Astrocyte (in vitro differentiated cells and primary cell): ENCODE data around the gene PDE9A.

Source experiments
- EZH2 ChIP-seq: IDR thresholded peaks from 2 replicates; pipeline ENCODE4 v1.6.1; 2012; ENCODE audit warnings: mild to moderate bottlenecking, low read length, inconsistent platforms; ENCODE audit not compliant: insufficient read depth
- TF ChIP-seq, protein P1 (sequence below): IDR thresholded peaks from 2 replicates; pipeline ENCODE4 v1.5.1; 2011; ENCODE audit warnings: low read depth, mild to moderate bottlenecking, inconsistent platforms, low read length, moderate library complexity; ENCODE audit not compliant: insufficient read depth

DNA sequence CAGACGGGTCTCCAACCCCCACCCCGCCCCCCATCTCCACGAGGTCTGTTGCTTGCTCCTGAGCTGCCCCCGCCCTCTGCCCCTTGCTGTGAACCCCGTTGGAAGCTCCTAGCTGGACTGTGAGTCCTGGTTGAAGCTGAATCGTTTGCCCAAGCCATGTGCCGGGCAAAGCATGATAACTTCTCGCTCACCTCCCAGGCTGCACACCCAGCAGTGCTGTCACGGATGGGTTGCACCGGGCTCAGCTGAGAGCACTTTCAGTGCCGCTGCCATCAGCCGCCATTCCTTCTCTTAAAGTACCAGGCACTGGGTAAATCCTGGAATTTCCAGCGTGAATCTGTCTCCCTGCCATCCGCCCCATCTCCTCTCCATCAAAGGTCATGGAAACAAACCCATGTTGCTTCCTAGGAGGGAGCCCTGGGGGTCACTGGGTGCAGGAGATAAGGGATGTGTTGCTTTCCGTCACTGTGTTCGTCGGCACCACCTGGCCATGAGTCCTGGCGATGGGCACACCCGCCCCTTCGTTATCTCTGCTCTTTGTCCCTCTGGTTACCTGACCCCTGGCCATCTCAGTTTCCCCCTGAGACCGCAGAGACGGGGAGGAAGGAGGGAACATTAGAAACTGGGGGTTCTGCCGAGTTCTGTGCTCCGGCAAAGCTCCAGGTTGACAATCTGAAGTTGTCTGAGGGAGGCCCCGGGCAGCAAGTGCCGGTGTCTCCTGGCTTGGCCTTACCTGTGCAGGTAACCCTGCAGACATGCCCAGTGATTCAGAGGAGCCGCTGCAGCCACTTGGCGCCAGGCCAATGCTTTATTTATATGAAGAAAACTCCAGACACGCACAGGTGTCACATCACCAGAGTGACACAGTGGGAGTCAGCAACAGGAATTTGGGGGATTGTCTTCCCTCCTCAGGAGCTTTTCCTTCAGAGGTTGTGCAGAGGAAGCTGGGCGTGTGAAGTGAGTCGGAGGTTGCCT lies 2.7 kb downstream of the PDE9A start:
- TF ChIP-seq, protein P1, sequence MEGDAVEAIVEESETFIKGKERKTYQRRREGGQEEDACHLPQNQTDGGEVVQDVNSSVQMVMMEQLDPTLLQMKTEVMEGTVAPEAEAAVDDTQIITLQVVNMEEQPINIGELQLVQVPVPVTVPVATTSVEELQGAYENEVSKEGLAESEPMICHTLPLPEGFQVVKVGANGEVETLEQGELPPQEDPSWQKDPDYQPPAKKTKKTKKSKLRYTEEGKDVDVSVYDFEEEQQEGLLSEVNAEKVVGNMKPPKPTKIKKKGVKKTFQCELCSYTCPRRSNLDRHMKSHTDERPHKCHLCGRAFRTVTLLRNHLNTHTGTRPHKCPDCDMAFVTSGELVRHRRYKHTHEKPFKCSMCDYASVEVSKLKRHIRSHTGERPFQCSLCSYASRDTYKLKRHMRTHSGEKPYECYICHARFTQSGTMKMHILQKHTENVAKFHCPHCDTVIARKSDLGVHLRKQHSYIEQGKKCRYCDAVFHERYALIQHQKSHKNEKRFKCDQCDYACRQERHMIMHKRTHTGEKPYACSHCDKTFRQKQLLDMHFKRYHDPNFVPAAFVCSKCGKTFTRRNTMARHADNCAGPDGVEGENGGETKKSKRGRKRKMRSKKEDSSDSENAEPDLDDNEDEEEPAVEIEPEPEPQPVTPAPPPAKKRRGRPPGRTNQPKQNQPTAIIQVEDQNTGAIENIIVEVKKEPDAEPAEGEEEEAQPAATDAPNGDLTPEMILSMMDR = no peak
- no peak for TF ChIP-seq EZH2
